Neural cell (in vitro differentiated cells): ENCODE measurements around the gene IVNS1ABP. TPM values are rescaled to one million over a fixed set of nuclear protein-coding genes. Genes with fewer than 3 reads are reported as not detected.
"Not testable (repeated sequence)": the region's sequence is repeated elsewhere in the genome, so short reads cannot be mapped to it uniquely, and the experiment has no call there.

Source experiments
- H2AFZ ChIP-seq: fragments of 200-600, 300-800 bp; sonication (generic), shearing (Covaris generic); 2 replicates; pipeline ENCODE4 v1.6.0; 2014; ENCODE audit warnings: low read depth, mild to moderate bottlenecking, antibody characterized with exemption, low read length, moderate library complexity
- H3F3A ChIP-seq: fragments of 200-600 bp; shearing (Covaris generic); 2 replicates; pipeline ENCODE4 v1.6.1; 2016; ENCODE audit warnings: mild to moderate bottlenecking, moderate library complexity, mixed read lengths, antibody characterized with exemption, low read length; ENCODE audit not compliant: insufficient read depth, poor library complexity, severe bottlenecking
- H3K27ac ChIP-seq: fragments of 200-600, 300-800 bp; sonication (generic), shearing (Covaris generic); 2 replicates; pipeline ENCODE4 v1.5.1; 2014; ENCODE audit warnings: mild to moderate bottlenecking, low read length, moderate library complexity
- H3K27me3 ChIP-seq: fragments of 300-800, 200-600 bp; sonication (generic), shearing (Covaris generic); 2 replicates; pipeline ENCODE4 v1.6.0; 2014; ENCODE audit warnings: mild to moderate bottlenecking, low read depth, low read length, moderate library complexity; ENCODE audit not compliant: insufficient read depth
- H3K36me3 ChIP-seq: fragments of 300-800, 200-600 bp; sonication (generic), shearing (Covaris generic); 2 replicates; pipeline ENCODE4 v1.5.1; 2014; ENCODE audit warnings: mild to moderate bottlenecking, antibody characterized with exemption, low read length, moderate library complexity; ENCODE audit not compliant: insufficient read depth
- H3K4me2 ChIP-seq: fragments of 300-800, 200-600 bp; sonication (generic), shearing (Covaris generic); 2 replicates; pipeline ENCODE4 v1.6.0; 2014; ENCODE audit warnings: mild to moderate bottlenecking, low read length
- H3K4me3 ChIP-seq: fragments of 300-800, 200-600 bp; sonication (generic), shearing (Covaris generic); 2 replicates; pipeline ENCODE4 v1.5.1; 2014; ENCODE audit warnings: mild to moderate bottlenecking, low read length, moderate library complexity
- H3K79me2 ChIP-seq: fragments of 200-600 bp; shearing (Covaris generic); replicated peaks from 2 replicates; pipeline ENCODE4 v1.6.0; 2014; ENCODE audit warnings: mild to moderate bottlenecking, low read length, moderate library complexity; ENCODE audit not compliant: insufficient read depth
- H3K9ac ChIP-seq: fragments of 300-800, 200-600 bp; sonication (generic), shearing (Covaris generic); 2 replicates; pipeline ENCODE4 v1.6.1; 2016; ENCODE audit warnings: mild to moderate bottlenecking, low read length, mixed read lengths
- H3K9me2 ChIP-seq: fragments of 200-600 bp; shearing (Covaris generic); 2 replicates; pipeline ENCODE4 v1.6.1; 2016; ENCODE audit warnings: mild to moderate bottlenecking, low read length, mixed read lengths; ENCODE audit not compliant: insufficient read depth
- H3K9me3 ChIP-seq: fragments of 200-600, 300-800 bp; sonication (generic), shearing (Covaris generic); 2 replicates; pipeline ENCODE4 v1.6.1; 2016; ENCODE audit warnings: mild to moderate bottlenecking, mixed run types, low read length, moderate library complexity, mixed read lengths
- H4K20me1 ChIP-seq: fragments of 200-600 bp; shearing (Covaris generic); 2 replicates; pipeline ENCODE4 v1.6.1; 2016; ENCODE audit warnings: mild to moderate bottlenecking, mixed run types; ENCODE audit not compliant: insufficient read depth
- CTCF ChIP-seq: fragments of 450-650 bp; IDR thresholded peaks from 2 replicates; pipeline ENCODE4 v1.5.1; 2014; ENCODE audit warnings: antibody characterized with exemption, mild to moderate bottlenecking, moderate library complexity; ENCODE audit not compliant: poor library complexity, severe bottlenecking
- EP300 ChIP-seq: fragments of 450-650 bp; conservative IDR thresholded peaks from 2 replicates; pipeline ENCODE4 v1.6.1; 2014; ENCODE audit warnings: antibody characterized with exemption, mild to moderate bottlenecking, moderate library complexity; ENCODE audit not compliant: poor library complexity, severe bottlenecking
- EZH2 ChIP-seq: fragments of 200-600, 300-800 bp; shearing (Covaris generic), sonication (generic); IDR thresholded peaks from 2 replicates; pipeline ENCODE4 v1.6.1; 2014; ENCODE audit warnings: antibody characterized with exemption, low read length, borderline replicate concordance, mild to moderate bottlenecking; ENCODE audit not compliant: insufficient read depth, poor library complexity, severe bottlenecking
- MXI1 ChIP-seq: fragments of 450-650 bp; conservative IDR thresholded peaks from 2 replicates; pipeline ENCODE4 v1.6.1; 2014; ENCODE audit warnings: antibody characterized with exemption, mild to moderate bottlenecking; ENCODE audit not compliant: poor library complexity, severe bottlenecking
- POLR2AphosphoS5 ChIP-seq: IDR thresholded peaks from 2 replicates; pipeline ENCODE4 v1.6.1; 2012
- RAD21 ChIP-seq: fragments of 450-650 bp; conservative IDR thresholded peaks from 2 replicates; pipeline ENCODE4 v1.6.1; 2014; ENCODE audit warnings: antibody characterized with exemption, mild to moderate bottlenecking, moderate library complexity
- REST ChIP-seq: IDR thresholded peaks from 2 replicates; pipeline ENCODE4 v1.6.1; 2012; ENCODE audit warnings: borderline replicate concordance
- SMC3 ChIP-seq: fragments of 450-650 bp; conservative IDR thresholded peaks from 2 replicates; pipeline ENCODE4 v1.6.1; 2014; ENCODE audit warnings: antibody characterized with exemption, mild to moderate bottlenecking, moderate library complexity; ENCODE audit not compliant: poor library complexity
- TAF1 ChIP-seq: IDR thresholded peaks from 2 replicates; pipeline ENCODE4 v1.6.1; 2012; ENCODE audit warnings: low read depth
- polyA minus RNA-seq: library from RNA; depleted of rRNA, polyadenylated mRNA; stranded (reverse); fragments of >200 nt; gene quantifications from 2 replicates; pipeline ENCODE4 v1.2.3, GENCODE V29; 2014
- polyA plus RNA-seq: library from polyadenylated mRNA; depleted of rRNA; stranded (reverse); fragments of >200 nt; gene quantifications from 2 replicates; pipeline ENCODE4 v1.2.3, GENCODE V29; 2014

Gene IVNS1ABP
- 191 and 208 TPM in 2 replicates for polyA plus RNA-seq
- 237 TPM in 2 replicates for polyA minus RNA-seq

GRCh38 chr1:185317034-185317885 lies at the start of gene IVNS1ABP:
TSS of gene IVNS1ABP (minus strand) at chr1:185317243. CDS start at chr1:185309493, 7,750 bp downstream.
- Histone ChIP-seq H3K27ac (peak within 1 kb of the TSS; percentile 98), H3K4me2 (peak within 1 kb of the TSS; percentile 52), H3K27me3 (no peaks in the 10 kb centered on the region), H3K9ac (peak within 1 kb of the TSS; percentile 96), H3K79me2 (peaks cover 38% of the 10 kb centered on the region), H4K20me1 (peaks cover 21% of the 10 kb centered on the region), H2AFZ (peak within 1 kb of the TSS; percentile 85), H3K36me3 (no peaks in the 10 kb centered on the region), H3K4me3 (peak within 1 kb of the TSS; percentile 75), H3K9me3 (no peaks in the 10 kb centered on the region), H3K9me2 (no peaks in the 10 kb centered on the region), H3F3A (no peaks in the 10 kb centered on the region)
- TF ChIP-seq TAF1, result peak; percentile 96
- peak; percentile 62 for TF ChIP-seq SMC3
- TF ChIP-seq MXI1, result peak; percentile 82
- TF ChIP-seq REST, result peak; percentile 92
- peak; percentile 65 for TF ChIP-seq CTCF
- TF ChIP-seq EP300, result no peak
- no peak for TF ChIP-seq EZH2
- TF ChIP-seq POLR2AphosphoS5, result peak; percentile 99
- peak; percentile 66 for TF ChIP-seq RAD21

- no peak overlapping the region for H3K4me3 ChIP-seq
- no peaks in the 10 kb centered on the region for H3K27me3 ChIP-seq
- no peaks in the 10 kb centered on the region for H3K36me3 ChIP-seq
- no peaks in the 10 kb centered on the region for H3K9me3 ChIP-seq
- H3K27ac ChIP-seq, result no peak overlapping the region
- H3K9ac ChIP-seq, result no peak overlapping the region
- no peak overlapping the region for H2AFZ ChIP-seq
- no peaks in the 10 kb centered on the region for H3K9me2 ChIP-seq
- TF ChIP-seq EP300, result no peak
- H3K4me2 ChIP-seq, result no peak overlapping the region
- H3F3A ChIP-seq, result no peaks in the 10 kb centered on the region
- H4K20me1 ChIP-seq, result no peaks in the 10 kb centered on the region
- H3K79me2 ChIP-seq, result no peaks in the 10 kb centered on the region
These were observed 48.9 kb upstream of the IVNS1ABP start for GRCh38 chr1:185365951-185366350.

- H2AFZ ChIP-seq, H3K36me3 ChIP-seq, H3K79me2 ChIP-seq, H3K4me3 ChIP-seq, H3K4me2 ChIP-seq, H3F3A ChIP-seq, H3K27me3 ChIP-seq, H3K9ac ChIP-seq, H3K9me3 ChIP-seq, H4K20me1 ChIP-seq, H3K27ac ChIP-seq, H3K9me2 ChIP-seq: not testable (repeated sequence)
These were observed 47.5 kb upstream of the IVNS1ABP start for GRCh38 chr1:185364528-185364927.
